Measurements from ENCODE around the gene TBC1D22A. TPM values are rescaled to one million over a fixed set of nuclear protein-coding genes. Genes with fewer than 3 reads are reported as not detected.

Gene TBC1D22A
- polyA plus RNA-seq, 1 donor (not counting 4 experiments of a cell fraction or from before 2014, with no cell fraction given), result 20.9 TPM

DNA sequence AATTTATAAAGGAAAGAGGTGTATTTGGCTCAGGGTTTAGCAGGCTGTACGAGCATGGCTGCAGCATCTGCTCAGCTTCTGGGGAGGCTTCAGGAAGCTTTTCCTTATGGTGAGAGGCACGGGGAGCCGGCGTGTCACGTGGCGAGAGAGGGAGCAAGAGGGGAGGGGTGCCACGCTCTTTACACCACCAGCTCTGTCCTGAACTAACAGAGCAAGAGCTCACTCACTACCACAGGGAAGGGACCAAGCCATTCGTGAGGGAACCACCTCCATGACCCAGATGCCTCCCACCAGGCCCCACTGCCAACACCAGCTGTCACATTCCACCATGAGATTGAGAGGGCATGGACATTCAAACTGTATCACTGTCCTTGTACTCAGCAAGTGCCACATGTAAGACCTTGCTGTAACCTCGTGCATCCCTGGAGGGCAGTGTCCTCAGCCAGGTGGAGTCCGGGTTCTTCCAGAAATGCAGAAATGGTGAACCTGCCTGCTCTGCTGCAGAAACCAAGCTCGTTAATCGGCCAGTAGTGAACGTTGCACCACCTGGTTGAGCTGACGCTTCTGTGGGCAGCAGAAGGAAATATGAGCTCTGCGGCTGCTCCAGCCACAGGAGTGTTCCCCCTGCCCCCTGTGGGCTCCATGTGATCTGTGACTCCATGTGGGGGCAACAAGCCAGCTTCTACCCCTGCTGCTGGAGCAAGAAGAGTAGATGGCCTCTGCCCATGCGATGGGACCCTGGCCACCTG lies 368.6 kb downstream of the TBC1D22A start:
- peaks cover 13% of the 10 kb centered on the region for H3K4me1 ChIP-seq (ENCODE audit: control insufficient read depth, extremely low read depth, insufficient read depth, low read length)
- TF ChIP-seq, protein P1, sequence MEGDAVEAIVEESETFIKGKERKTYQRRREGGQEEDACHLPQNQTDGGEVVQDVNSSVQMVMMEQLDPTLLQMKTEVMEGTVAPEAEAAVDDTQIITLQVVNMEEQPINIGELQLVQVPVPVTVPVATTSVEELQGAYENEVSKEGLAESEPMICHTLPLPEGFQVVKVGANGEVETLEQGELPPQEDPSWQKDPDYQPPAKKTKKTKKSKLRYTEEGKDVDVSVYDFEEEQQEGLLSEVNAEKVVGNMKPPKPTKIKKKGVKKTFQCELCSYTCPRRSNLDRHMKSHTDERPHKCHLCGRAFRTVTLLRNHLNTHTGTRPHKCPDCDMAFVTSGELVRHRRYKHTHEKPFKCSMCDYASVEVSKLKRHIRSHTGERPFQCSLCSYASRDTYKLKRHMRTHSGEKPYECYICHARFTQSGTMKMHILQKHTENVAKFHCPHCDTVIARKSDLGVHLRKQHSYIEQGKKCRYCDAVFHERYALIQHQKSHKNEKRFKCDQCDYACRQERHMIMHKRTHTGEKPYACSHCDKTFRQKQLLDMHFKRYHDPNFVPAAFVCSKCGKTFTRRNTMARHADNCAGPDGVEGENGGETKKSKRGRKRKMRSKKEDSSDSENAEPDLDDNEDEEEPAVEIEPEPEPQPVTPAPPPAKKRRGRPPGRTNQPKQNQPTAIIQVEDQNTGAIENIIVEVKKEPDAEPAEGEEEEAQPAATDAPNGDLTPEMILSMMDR (optimal IDR thresholded peaks at IDR 0.05 in 1 of 3, IDR thresholded peaks at IDR 0.05 in 1 of 3, conservative IDR thresholded peaks at IDR 0.05 in 1 of 3; ENCODE audit: extremely low read depth in 1 of 3, insufficient read depth in 2 of 3, low read length in 3 of 3), result no peak
- TF ChIP-seq EZH2 (IDR thresholded peaks at IDR 0.05; ENCODE audit: low read length), result no peak
- no peak overlapping the region for H3K4me3 ChIP-seq (ENCODE audit: control insufficient read depth in 2 of 3, extremely low read depth in 1 of 3, insufficient read depth in 2 of 3, low read depth in 1 of 3, low read length in 3 of 3)
- H3K9me1 ChIP-seq (ENCODE audit: control insufficient read depth, extremely low read depth, insufficient read depth, low read length), result no peaks in the 10 kb centered on the region
- no peaks in the 10 kb centered on the region for H3K79me2 ChIP-seq (ENCODE audit: control insufficient read depth, insufficient read depth, low read length)
- H3K36me3 ChIP-seq (ENCODE audit: control insufficient read depth in 2 of 2, extremely low read depth in 1 of 2, insufficient read depth in 2 of 2, low read length in 2 of 2), result no peaks in the 10 kb centered on the region
- H3K4me2 ChIP-seq (ENCODE audit: control insufficient read depth, extremely low read depth, insufficient read depth, low read depth, low read length), result no peak overlapping the region
- FAIRE-seq, result no peak
- H2AFZ ChIP-seq (ENCODE audit: control insufficient read depth, low read length), result no peak overlapping the region
- H3K9me3 ChIP-seq (ENCODE audit: control insufficient read depth, low read depth, low read length), result no peaks in the 10 kb centered on the region
- no peak overlapping the region for H3K27ac ChIP-seq (ENCODE audit: control insufficient read depth, insufficient read depth, low read length)
- H3K9ac ChIP-seq (ENCODE audit: control insufficient read depth, extremely low read depth, insufficient read depth, low read length), result no peak overlapping the region
- dilution Hi-C loops (cut with MboI; ENCODE audit: extremely low pct_ligation_motif_present, low sequenced_read_pairs), result no loop called here
- H3K27me3 ChIP-seq (ENCODE audit: control insufficient read depth, extremely low read depth, insufficient read depth, low read length), result no peaks in the 10 kb centered on the region
- no peak for DNase-seq (ENCODE audit: low read depth, low spot score)
- no peaks in the 10 kb centered on the region for H4K20me1 ChIP-seq (ENCODE audit: control insufficient read depth, extremely low read depth, insufficient read depth, low read length)

DNA sequence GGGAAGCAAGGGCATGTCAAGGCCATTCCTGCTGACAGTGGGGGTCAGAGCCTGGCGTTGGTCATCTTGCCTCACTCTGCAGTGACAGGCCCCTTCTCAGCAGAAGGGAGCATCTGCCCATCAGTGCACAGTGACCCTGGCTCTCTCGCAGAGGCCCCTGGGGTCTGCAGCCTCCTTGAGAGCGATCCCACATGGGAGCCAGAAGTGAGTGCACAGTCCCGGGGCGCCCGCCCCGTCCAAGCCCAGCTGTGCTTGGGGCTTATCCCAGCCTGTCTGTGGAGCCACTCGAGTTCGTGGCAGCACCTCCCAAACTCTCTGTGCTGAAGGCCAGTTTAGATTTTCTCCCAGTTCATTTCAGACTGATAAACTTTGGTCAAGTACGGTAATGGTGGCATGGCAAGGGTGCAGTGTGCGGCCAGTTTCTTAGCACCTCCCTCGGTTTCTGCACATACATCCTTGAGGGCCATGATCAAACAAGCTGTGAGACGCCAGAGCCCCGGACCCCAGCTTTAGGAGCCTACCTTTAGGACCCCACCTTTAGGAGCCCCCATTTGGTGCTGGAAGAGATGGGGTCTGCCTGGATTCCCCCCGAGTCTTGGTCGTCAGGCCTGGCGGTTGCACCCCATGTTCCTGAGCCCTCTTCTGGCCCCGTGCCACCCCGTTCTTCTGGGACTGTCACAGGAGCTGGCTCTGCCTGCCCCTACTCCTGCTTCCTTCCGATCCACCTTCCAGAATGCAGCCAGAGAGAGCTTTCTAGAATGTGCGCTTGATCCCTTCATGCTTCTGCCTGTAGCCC lies 369.4 kb downstream of the TBC1D22A start:
- Histone ChIP-seq H3K79me2 (ENCODE audit: control insufficient read depth, insufficient read depth, low read length) (no peaks in the 10 kb centered on the region), H3K36me3 (ENCODE audit: control insufficient read depth in 2 of 2, extremely low read depth in 1 of 2, insufficient read depth in 2 of 2, low read length in 2 of 2) (no peaks in the 10 kb centered on the region), H3K4me2 (ENCODE audit: control insufficient read depth, extremely low read depth, insufficient read depth, low read depth, low read length) (no peak overlapping the region), H3K4me1 (ENCODE audit: control insufficient read depth, extremely low read depth, insufficient read depth, low read length) (peaks cover 13% of the 10 kb centered on the region), H4K20me1 (ENCODE audit: control insufficient read depth, extremely low read depth, insufficient read depth, low read length) (no peaks in the 10 kb centered on the region), H3K27ac (ENCODE audit: control insufficient read depth, insufficient read depth, low read length) (no peak overlapping the region), H3K9me3 (ENCODE audit: control insufficient read depth, low read depth, low read length) (no peaks in the 10 kb centered on the region), H3K9me1 (ENCODE audit: control insufficient read depth, extremely low read depth, insufficient read depth, low read length) (no peaks in the 10 kb centered on the region), H3K9ac (ENCODE audit: control insufficient read depth, extremely low read depth, insufficient read depth, low read length) (no peak overlapping the region), H3K4me3 (ENCODE audit: control insufficient read depth in 2 of 3, extremely low read depth in 1 of 3, insufficient read depth in 2 of 3, low read depth in 1 of 3, low read length in 3 of 3) (no peak overlapping the region), H3K27me3 (ENCODE audit: control insufficient read depth, extremely low read depth, insufficient read depth, low read length) (no peaks in the 10 kb centered on the region), H2AFZ (ENCODE audit: control insufficient read depth, low read length) (no peak overlapping the region)
- TF ChIP-seq EZH2 (IDR thresholded peaks at IDR 0.05; ENCODE audit: low read length), result no peak
- TF ChIP-seq, protein P1 (optimal IDR thresholded peaks at IDR 0.05 in 1 of 3, IDR thresholded peaks at IDR 0.05 in 1 of 3, conservative IDR thresholded peaks at IDR 0.05 in 1 of 3; ENCODE audit: extremely low read depth in 1 of 3, insufficient read depth in 2 of 3, low read length in 3 of 3), result no peak
- DNase-seq (ENCODE audit: low read depth, low spot score), result no peak
- dilution Hi-C loops (cut with MboI; ENCODE audit: extremely low pct_ligation_motif_present, low sequenced_read_pairs), result no loop called here
- FAIRE-seq, result no peak

Data from keratinocyte (primary cell).